ENCODE results near the gene LGALS4.
A peak's percentile ranks its signal among the peaks of the same experiment; 100 is the strongest.
"Not testable (repeated sequence)": the region's sequence is repeated elsewhere in the genome, so short reads cannot be mapped to it uniquely, and the experiment has no call there.

The LGALS4 gene

DNA sequence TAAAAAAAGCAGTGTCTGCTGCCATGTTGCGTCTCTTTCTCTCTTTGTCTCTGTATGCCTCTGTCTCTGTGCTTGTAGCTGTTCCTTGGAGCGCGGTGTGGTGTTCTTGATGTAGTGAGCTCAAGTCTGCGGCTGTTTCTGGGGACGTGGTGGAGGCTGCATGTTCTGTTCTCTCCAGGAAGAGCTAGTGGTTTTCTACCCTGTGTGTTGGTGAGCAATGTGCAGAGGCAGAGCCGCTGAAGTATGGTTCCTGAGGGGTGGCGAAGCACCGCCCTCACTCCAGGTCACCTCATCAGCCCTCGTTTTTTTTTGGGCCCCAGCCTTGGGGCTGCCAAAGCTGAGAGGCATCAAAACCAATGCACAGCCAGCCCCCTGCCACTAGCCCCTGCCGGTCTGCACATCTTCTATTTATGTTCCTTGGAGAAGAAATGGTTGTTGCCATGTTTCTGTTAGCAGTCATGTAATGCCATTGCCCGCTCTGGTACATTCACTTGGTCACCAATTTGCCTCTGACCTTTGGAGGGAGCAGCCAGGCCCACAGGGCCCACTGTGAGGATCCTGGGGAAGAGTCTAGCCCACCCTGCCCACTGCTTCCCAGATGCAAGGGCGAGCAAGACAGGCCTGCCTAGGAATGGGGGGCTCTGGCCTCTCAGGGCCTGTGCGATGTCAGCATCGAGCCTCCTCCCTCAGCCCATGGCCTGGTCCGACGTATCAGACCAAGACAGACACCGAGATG lies 29.9 kb upstream of the LGALS4 start:
- no peak for DNase-seq (ENCODE audit: low spot score)

DNA sequence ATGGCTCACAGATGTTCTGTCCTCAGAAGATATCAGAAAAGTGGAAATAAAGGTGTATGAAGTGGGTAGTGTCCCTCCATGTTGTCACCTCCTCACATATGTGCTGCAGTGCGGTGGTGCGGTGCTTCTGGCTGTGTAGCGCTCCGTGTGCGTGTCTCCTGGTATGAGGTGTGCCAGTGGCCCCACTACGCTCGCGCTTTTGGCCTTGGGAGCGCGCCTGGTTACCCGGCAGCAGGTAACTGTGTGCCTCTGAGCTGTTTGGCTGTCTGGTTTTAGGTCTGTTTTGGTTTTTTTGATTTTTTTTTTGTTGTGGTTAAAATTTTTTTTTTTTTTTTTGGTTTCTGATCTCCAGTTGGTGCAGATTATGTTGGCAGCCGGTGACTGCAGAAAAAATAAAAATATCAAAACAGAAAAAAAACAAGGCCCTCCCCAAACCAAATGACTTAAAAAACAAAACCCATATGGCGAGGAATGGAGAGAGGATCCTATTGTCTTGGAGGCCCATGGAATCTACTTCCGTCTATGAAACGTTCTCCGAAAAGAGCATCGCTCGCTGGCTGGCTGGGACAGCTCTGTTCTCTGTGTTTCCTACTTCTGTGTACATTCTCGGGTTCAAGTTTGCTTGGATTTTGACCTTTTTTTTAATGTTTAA lies 29.2 kb upstream of the LGALS4 start:
- DNase-seq (ENCODE audit: low spot score) = no peak

DNA sequence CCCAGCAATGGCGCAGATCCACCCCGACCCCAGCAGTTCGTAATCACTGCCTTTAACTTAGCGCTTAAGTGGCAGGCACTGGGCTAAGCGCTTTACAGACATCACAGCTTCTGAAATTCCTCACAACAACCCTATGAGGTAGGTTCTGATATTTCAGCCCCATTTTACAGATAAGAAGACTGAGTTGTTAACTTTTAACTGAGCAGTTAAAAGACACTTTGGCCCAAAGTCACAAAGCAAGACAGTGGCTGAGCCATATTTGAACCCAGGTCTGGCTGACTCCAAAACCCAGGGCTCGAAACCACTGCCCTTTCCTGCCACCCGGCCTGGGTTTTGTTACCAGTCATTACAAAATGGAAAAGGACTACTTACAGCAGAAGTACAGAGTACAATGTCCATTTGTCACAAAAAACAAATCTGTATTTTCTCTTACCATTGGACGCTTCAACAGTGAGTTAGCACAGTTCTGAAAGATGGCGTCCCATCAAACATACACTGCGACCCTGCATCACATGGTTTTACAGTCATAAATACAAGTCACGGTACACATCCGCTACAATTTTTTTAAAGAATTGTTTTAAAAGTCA lies 28.5 kb upstream of the LGALS4 start:
- DNase-seq (ENCODE audit: low spot score) = no peak

DNA sequence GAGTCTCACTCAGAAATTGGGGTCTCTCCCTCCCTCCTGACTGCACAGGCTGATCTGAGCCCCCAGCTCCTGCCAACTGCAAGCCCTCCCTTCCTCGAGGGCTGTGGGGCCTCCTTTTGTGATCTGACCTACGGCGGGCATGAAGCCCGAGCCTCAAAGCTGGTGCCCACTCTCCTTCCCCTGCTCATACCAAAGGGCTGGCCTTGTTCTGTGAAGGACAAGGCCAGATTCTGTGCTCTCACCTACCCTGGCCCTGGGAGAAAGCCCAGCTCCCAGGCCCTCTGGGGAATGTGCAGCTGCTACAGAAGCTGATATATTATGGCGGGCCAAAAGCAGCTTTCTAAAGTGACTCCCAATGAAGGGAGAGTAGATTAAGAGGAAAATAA lies 27.8 kb upstream of the LGALS4 start:
- DNase-seq (ENCODE audit: low spot score) = no peak

DNA sequence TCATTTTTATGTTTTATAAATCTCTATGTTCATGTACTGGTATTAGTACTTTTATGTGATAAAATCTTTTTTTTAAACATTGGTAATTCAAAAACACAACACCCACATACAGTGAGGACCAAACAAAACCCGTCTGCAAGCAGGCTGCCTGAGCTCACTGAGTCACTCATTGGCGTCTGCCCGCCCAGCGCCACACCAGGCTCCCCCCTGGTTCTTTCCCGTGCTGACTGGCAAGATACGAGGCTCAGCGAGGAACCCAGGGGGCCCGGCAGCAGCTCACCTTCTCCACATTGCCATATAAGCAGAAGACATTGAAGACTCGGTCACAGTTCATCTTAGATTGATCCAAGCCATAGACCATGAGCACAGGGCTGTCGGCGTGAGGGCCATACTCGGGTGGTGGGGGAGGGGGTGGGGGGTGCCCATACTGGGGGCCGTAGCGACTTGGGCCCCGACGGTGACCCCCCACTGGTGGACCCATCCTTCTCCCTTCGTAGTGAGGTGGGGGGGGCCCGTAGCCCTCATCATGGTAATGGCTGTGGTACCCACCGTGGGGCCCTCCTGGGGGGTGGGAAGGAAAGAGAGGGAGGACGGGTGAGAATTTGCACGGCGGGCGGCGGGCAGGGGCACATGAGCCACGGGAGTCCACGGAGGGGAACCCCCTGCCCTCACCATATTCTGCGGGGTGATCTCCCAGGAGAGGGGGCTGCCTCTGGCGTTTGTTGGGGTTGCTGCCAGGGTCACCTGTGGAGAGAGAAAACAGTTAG lies 27.3 kb upstream of the LGALS4 start:
- DNase-seq (ENCODE audit: low spot score) = no peak

DNA sequence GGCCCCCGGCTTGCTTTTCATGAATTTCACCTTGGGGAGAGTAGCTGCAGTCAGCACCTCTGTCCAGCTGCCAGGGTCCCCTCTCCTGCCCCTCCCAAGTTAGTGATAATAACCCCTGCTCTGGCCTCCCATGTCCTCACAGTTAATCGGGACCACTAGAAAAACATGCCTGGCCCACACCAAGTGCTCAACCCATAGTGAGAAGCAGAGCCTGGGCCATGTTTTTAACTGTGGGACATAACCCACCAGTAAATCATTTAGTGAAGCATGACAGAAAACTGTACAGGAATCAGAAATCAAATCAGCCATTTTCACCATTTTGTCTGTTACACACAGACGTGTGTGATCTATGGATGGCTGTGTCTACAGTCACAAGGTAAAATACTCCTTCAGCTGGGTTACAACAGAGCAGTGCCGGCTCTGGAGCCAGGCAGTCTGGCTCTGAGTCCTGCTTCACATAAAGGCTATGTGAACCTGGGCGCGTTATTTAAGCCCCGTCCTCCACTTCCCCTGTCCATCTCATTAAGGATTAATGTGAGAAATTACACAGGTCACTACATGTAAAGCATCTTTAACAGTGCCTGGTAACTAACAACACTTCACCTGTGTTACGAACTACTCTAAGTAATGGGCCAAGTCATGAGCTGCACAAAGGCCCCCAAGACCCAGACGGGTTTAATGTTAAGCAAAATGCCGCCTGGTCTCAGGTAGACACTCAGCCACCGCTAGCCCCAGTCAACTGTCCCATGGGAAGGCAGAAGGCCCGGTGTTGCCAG lies 26.4 kb upstream of the LGALS4 start:
- no peak for DNase-seq (ENCODE audit: low spot score)

DNA sequence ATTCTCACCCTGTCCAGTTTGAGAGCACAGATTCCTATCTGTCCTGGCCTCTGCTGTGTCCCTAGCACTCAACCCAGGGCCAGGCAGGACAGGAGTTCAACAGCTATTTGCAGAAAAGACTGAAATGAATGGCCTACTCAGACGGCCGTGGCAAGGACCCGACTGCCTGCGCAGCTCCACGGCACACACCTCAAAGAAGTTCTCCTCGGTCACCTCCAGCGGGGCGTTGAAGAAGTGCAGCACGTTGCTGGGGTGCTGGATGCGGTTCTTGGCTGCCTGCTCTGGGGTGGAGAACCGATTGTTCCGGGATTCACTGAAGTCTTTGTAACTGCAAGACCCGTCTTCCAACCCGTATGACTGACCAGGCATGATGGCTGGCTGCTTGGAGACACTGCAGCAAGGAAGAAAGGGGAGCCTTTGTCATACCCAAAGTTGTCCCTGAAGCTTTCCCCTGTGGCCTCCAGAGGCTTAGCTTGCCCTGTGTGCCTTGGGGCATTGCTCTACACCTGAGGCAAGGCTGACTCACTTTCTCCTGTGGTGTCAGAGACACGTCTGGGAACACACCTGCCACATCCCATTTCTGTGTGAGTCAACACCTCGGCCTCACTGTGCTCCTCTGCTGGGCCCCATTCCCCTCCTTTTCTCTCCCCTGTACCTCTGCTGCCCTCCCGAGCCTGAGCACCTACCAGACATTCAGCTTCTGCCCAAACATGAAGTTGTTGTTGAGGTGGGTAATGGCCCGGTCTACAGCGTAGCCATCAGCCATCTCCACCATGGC lies 25.7 kb upstream of the LGALS4 start:
- DNase-seq (ENCODE audit: low spot score) = peak; percentile 91

DNA sequence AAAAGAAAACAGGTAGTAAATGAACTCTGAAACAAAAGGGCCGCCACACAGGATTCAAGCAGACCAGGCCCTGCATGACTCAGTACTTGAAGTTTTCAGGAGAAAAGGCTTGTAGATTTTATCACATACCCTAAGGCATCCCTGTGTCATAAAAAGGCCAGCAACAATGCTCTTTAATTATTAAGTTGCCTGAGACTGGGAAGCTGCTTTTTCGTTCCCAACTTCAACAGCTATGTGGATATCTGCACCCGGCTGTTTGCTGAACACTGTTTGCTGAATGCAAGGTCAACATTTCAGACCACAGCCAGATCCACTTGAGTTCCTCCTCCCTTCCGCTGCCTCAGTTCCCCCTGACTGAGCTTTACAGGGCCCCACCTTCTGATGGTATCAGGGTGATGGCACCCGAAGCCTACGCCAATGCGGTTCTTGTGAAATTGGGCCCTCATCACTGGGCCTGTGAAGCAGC lies 24.9 kb upstream of the LGALS4 start:
- DNase-seq (ENCODE audit: low spot score) = peak; percentile 48

DNA sequence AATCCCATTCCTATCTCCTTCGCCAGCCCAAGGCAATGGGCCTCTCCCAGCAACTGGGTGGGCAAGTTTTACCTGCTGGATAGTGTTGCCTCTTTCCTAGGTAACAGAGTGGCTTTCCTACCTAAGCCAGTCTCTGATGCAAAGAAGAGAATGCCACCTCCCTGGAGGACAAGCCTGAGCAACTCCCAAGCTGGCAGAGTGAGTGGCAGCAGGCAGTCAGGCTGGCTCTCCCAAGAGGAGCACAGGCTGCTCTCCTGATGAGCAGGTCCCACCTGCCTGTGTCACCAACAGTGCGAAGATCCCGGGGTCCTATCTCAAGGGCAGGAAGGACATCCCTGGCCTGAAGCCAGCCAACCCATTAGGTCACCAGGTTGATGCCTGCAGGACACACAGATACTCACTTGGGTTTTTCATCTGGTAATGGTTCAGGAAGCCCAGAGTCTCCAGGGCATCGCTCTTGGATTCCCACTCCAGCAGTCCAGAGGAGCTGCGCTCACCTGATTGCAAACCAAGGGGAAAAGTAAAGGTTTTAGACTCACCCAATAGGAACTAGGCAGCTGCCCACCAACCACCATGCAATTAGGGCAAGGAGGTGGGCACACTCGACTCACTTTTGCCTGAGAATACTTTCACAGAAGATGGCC lies 24.4 kb upstream of the LGALS4 start:
- DNase-seq (ENCODE audit: low spot score) = no peak

DNA sequence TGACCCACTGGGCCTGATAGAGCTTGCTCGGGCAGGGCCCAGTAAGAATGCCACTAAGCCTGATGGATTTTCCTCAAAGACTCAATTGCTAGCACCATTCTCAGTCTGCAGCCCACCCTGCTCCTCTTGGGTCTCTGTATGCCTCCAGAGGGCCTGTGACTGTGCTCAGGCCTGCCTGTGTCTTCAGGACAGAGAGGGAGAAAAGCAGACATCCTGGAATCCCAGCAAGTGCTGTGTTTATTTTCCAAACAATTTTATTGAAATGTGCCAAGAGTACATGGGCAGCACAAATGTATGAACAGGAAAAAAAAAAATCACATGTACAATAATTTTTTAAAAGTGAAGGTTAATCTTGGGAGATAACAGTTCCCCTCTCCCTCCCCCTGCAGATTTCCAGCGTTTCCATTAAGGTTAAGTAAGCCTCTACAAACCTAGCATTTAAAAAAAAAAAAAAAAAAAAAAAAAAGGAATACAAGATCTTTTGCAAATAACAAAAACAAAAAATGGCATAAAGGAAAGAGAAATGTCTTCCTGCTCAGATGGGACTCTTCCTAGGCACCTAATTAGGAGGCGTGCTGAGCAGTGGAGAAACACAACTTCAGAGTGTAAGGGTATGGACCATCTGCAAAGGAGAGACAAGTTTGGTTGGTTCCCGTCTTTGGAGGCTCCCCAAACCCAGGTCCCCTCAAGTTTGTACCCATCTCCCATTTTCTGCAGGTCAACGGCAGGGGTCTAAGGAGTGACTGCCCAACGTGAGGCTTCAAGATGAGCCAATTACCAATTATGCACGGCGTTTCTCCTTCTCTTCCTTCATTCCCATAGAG lies 23.6 kb upstream of the LGALS4 start:
- no peak for DNase-seq (ENCODE audit: low spot score)

DNA sequence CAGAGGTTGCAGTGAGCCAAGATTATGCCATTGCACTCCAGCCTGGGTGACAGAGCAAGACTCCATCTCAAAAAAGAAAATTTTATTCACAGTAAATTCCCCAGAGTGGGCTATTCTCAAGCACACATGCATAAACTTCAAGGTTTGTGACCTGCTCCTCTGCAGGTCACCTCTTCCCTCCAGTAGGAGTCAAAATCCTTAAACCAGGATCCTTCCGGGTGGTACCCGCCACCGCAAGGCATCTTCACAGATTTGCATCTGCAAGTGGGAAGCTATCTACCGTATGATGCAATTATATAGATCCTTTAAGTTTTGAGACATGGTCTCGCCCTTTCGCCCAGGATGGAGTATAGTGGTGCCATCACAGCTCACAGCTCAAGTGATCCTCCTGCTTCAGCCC lies 21.8 kb upstream of the LGALS4 start:
- no peak for DNase-seq (ENCODE audit: low spot score)

DNA sequence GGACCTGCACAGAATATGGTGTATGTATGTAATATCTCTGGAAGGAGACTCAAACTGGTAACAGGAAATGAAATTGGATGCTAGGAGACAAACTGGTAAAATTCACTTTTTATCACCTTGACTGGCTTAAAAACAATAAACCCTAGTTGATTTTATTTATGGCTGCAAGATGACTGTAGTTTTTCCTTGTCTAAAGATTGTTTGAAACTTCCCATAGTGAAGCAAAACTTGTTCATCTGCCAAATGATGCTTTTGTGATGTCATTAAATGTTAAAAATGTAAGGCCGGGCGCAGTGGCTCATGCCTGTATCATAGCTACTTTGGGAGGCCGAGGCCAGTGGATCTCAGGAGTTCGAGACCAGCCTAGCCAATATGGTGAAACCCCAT lies 21.4 kb upstream of the LGALS4 start:
- DNase-seq (ENCODE audit: low spot score) = no peak

DNA sequence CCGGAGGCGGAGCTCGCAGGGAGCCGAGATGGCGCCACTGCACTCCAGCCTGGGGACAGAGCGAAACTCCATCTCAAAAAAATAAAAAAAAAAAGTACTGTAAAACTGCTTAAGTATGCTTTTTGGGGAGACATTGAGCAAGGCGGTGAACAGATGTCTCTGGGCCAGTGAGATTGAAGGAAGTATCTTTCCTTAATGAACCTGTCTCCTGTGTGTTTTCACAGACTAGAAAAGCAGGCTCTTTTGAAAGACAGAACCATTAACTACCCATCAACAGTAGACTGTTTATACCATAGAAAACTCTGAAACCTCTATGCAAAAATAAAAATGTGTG lies 20.3 kb upstream of the LGALS4 start:
- DNase-seq (ENCODE audit: low spot score) = no peak

DNA sequence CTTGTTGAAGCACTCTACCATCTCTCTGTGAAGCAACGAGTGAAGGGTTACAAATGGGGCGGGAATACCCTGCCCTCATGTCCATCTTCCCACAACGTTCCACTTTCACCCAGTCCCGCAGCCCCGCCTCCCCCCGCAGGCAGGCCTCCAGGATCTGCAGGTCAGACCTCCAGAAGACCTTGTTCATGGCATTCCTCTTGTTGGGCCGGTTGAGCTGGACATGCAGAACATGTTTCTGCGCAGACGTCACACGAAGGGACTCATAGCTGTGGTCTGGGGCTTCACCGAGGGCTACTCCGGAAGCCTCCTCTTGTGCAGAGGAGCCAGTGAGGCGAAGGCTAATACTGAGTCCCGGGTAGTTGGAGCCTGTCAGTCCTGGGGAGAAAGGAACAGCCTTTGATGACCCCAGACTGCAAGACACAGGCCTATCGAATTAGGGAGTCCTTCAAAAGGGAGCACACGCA lies 18.4 kb upstream of the LGALS4 start:
- peak; percentile 99 for DNase-seq (ENCODE audit: low spot score)

DNA sequence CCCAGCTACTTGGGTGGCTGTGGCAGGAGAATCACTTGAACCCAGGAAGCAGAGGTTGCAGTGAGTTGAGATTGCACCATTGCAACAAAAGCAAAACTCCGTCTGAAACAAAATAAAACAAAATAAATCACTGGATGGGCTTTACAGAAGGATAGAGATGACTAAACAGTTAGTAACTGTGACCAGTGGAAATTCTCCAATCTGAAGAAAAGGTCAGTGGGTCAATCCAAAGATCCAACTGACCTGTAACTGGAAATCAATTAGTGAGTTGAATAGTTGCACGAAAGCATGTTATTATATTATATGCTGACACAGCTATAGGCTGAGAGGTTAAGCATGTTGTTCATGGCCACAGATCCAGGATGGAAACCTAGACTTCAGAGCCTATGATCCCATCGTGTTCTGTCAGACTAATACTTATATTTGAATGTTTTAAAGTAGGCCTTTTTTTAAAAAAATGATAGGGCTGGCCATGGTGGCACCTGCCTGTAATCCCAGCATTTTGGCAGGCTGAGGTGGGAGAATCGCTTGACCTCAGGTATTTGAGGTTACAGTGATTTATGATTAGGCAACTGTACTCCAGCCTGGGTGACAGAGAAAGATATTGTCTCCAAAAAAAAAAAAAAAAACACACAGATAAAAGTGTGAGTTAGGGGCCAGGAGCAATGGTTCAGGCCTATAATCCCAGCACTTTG lies 17.4 kb upstream of the LGALS4 start:
- peak; percentile 36 for DNase-seq (ENCODE audit: low spot score)

DNA sequence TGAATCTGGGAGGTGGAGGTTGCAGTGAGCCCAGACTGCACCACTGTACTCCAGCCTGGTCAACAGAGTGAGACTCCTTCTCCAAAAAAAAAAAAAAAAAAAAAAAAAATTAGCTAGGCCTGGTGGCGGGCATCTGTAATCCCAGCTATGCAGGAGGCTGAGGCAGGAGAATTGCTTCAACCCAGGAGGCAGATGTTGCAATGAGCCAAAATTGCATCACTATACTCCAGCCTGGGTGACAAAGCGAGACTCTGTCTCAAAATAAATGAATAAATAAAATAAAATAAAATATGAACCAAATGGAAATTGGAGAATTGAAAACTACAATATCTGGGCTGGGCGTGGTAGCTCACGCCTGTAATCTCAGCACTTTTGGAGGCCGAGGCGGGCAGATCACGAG lies 16.5 kb upstream of the LGALS4 start:
- not testable (repeated sequence) for DNase-seq (ENCODE audit: low spot score)

DNA sequence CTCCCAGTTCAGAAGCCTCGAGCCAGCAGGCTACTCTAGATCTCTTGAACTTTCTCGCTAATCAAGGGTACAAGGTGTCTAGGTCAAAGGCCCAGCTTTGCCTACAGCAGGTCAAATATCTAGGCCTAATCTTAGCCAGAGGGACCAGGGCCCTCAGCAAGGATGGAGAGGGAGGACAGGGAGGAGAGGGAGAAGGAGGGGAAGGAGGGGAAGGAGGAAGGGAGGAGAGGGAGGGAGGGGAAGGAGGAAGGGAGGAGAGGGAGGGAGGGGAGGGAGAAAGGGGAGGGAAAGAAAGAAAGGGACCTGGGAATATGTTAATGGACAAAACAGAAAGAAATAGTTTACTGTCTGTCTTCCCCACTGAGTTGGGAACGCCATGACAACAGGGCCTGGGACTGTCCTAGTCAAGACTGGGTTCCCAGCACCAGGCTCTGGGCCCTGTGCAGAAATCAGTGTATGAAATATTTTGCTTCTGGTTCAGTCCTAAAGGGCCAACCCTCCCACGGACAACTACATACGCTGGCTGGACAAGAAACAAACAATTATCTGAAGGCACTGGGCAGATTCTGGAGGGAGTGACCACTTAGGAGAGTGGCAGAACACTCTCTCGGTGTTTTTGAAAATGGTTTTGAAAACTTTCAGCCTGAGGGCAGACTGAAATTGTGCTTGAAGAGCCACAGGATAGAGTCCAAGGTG lies 14.3 kb upstream of the LGALS4 start:
- DNase-seq (ENCODE audit: low spot score) = no peak

DNA sequence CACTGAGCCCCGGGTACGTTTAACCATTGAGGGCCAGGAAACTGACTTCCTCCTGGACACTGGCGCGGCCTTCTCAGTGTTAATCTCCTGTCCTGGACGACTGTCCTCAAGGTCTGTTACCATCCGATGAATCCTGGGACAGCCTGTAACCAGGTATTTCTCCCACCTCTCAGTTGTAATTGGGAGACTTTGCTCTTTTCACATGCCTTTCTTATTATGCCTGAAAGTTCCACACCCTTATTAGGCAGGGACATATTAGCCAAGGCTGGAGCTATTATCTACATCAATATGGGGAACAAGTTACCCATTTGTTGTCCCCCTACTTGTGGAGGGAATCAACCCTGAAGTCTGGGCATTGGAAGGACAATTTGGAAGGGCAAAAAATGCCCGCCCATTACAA lies 13.2 kb upstream of the LGALS4 start:
- DNase-seq (ENCODE audit: low spot score) = not testable (repeated sequence)
